Thyroid gland (tissue), 4 donors: ENCODE results near the gene TBX18.
A peak's percentile ranks its signal among the peaks of the same experiment; 100 is the strongest.

ENCODE experiments used
- CTCF ChIP-seq, 6 experiments: fragments of 200-600 bp in 3 of 6; fragments of 450-650 bp in 3 of 6; sonication (generic) in 3 of 6; IDR thresholded peaks; one replicate each; pipeline ENCODE4 v1.5.1; 2016 to 2019; ENCODE audit warnings: antibody characterized with exemption in 6 of 6, mild to moderate bottlenecking in 2 of 6, inconsistent platforms in 1 of 6, moderate library complexity in 1 of 6
- POLR2A ChIP-seq, 2 donors: fragments of 450-650 bp; IDR thresholded peaks; one replicate each; pipeline ENCODE4 v1.6.1; 2017; ENCODE audit warnings: antibody characterized with exemption in 2 of 2, mild to moderate bottlenecking in 2 of 2, moderate library complexity in 1 of 2

- TF ChIP-seq CTCF (IDR thresholded peaks at IDR 0.05) (peak in 2 of 6 experiments; percentile 20 to 41), POLR2A (IDR thresholded peaks at IDR 0.05) (no peak)
Measured at GRCh38 chr6:84774157-84774984, 10.0 kb upstream of the TBX18 start.
